KBM-7 (cell line): Measurements from ENCODE around the gene TRAPPC3L.
"Not testable (repeated sequence)": the region's sequence is repeated elsewhere in the genome, so short reads cannot be mapped to it uniquely, and the experiment has no call there.

ENCODE experiments used
- DNase-seq: peaks from one replicate; pipeline ENCODE4 v3.0.0-alpha.2; 2015
- in situ Hi-C: fragments of 300-500 bp; cut with MboI; formaldehyde crosslinking; loops from 2 replicates; pipeline ENCODE4 v1.14.3; 2020; ENCODE audit warnings: low sequenced_read_pairs, low pct_unique_long_range_greater_than_20kb, mixed read lengths

TRAPPC3L gene

GRCh38 chr6:116522896-116523295 lies 22.6 kb downstream of the TRAPPC3L start:
- in situ Hi-C loops = no loop called here
- DNase-seq = no peak

- no peak for DNase-seq
- in situ Hi-C loops = no loop called here
Measured at GRCh38 chr6:116518621-116519368, 26.7 kb downstream of the TRAPPC3L start.

GRCh38 chr6:116515141-116515540 lies 30.3 kb downstream of the TRAPPC3L start:
- DNase-seq = no peak
- in situ Hi-C loops = no loop called here

- peak; percentile 20 for DNase-seq
- in situ Hi-C loops = no loop called here
Measured at GRCh38 chr6:116514111-116514510, 31.4 kb downstream of the TRAPPC3L start.

- DNase-seq = no peak
Measured at GRCh38 chr6:116513224-116513875, 32.1 kb downstream of the TRAPPC3L start.

GRCh38 chr6:116512734-116513133 lies 32.8 kb downstream of the TRAPPC3L start:
- in situ Hi-C loops = no loop called here
- no peak for DNase-seq

More at GRCh38 chr6:116513224-116513875, 32.1 kb downstream of the TRAPPC3L start:
- in situ Hi-C loops = no loop called here

GRCh38 chr6:116512111-116512559 lies 33.3 kb downstream of the TRAPPC3L start:
- no peak for DNase-seq
- in situ Hi-C loops = no loop called here

- in situ Hi-C loops = no loop called here
- no peak for DNase-seq
Measured at GRCh38 chr6:116511424-116512110, 33.9 kb downstream of the TRAPPC3L start, which contains the start of gene CALHM5. CALHM5 (plus strand) TSS chr6:116511639; CDS start chr6:116511697, 58 bp downstream.

GRCh38 chr6:116508527-116508926 lies 37.0 kb downstream of the TRAPPC3L start:
- no peak for DNase-seq
- in situ Hi-C loops = no loop called here

- DNase-seq = no peak
- in situ Hi-C loops = no loop called here
Measured at GRCh38 chr6:116507324-116507723, 38.2 kb downstream of the TRAPPC3L start.

GRCh38 chr6:116500969-116501433 lies 44.5 kb downstream of the TRAPPC3L start:
- DNase-seq = no peak
- in situ Hi-C loops = no loop called here

GRCh38 chr6:116497113-116497676 lies 48.3 kb downstream of the TRAPPC3L start:
- DNase-seq = no peak
- in situ Hi-C loops = no loop called here

- in situ Hi-C loops, DNase-seq: not testable (repeated sequence)
Measured at GRCh38 chr6:116495161-116495560, 50.3 kb downstream of the TRAPPC3L start.

GRCh38 chr6:116492331-116493067 lies 53.0 kb downstream of the TRAPPC3L start:
- DNase-seq = no peak
- in situ Hi-C loops = no loop called here

- in situ Hi-C loops = no loop called here
- no peak for DNase-seq
Measured at GRCh38 chr6:116491610-116492330, 53.7 kb downstream of the TRAPPC3L start.

- in situ Hi-C loops = no loop called here
- no peak for DNase-seq
Measured at GRCh38 chr6:116485559-116486184, 59.8 kb downstream of the TRAPPC3L start.

- no peak for DNase-seq
- in situ Hi-C loops = no loop called here
Measured at GRCh38 chr6:116483616-116484015, 61.9 kb downstream of the TRAPPC3L start.

GRCh38 chr6:116482780-116483179 lies 62.7 kb downstream of the TRAPPC3L start:
- in situ Hi-C loops = no loop called here
- no peak for DNase-seq
